IMR-90 (cell line): ENCODE results near the gene LY6G5C. TPM values are rescaled to one million over a fixed set of nuclear protein-coding genes. Genes with fewer than 3 reads are reported as not detected.

Source experiments
- ATAC-seq: fragments of 200-7000 bp; cut with Tn5 transposase; 2 replicates; pipeline ENCODE4 v1.9.1; 2020; ENCODE audit warnings: low read depth, mild to moderate bottlenecking, moderate library complexity
- BruUV-seq: library from RNA; stranded (reverse); fragments of 400-500 nt; replicated peaks from 2 replicates; lab custom pipeline; 2021; lab: Mats Ljungman, UMichigan
- CTCF ChIA-PET: fragments of 300-600 bp; formaldehyde crosslinking; extraction: SDS; loops from one replicate; lab custom pipeline; 2021; ENCODE audit warnings: antibody characterized with exemption; lab: Yijun Ruan, JAX
- POLR2A ChIA-PET: fragments of 300-600 bp; sonication (Branson Sonifier 250); formaldehyde crosslinking; loops from one replicate; lab custom pipeline; 2022; ENCODE audit warnings: antibody characterized with exemption; ENCODE audit not compliant: unreplicated experiment; lab: Charles Lee
- DNase-seq: peaks from one replicate; pipeline ENCODE4 v3.0.0; 2013
- H2AFZ ChIP-seq: replicated peaks from 2 replicates; pipeline ENCODE3; 2013; ENCODE audit warnings: low read length, mild to moderate bottlenecking; ENCODE audit not compliant: poor library complexity
- H2AK5ac ChIP-seq: 2 replicates; pipeline ENCODE4 v1.6.1; 2013; ENCODE audit warnings: low read depth, low read length, inconsistent platforms
- H2AK9ac ChIP-seq: replicated peaks from 2 replicates; pipeline ENCODE3; 2013; ENCODE audit warnings: mild to moderate bottlenecking, low read depth, low read length, moderate library complexity; ENCODE audit not compliant: poor library complexity
- H2BK120ac ChIP-seq: 2 replicates; pipeline ENCODE4 v1.6.1; 2013; ENCODE audit warnings: low read depth, low read length, inconsistent platforms
- H2BK15ac ChIP-seq: 3 replicates; pipeline ENCODE4 v1.6.1; 2013; ENCODE audit warnings: low read depth, low read length, inconsistent platforms
- H2BK20ac ChIP-seq: 2 replicates; pipeline ENCODE4 v1.6.1; 2013; ENCODE audit warnings: low read depth, mild to moderate bottlenecking, inconsistent platforms, low read length, moderate library complexity
- H2BK5ac ChIP-seq: 2 replicates; pipeline ENCODE4 v1.6.1; 2013; ENCODE audit warnings: mild to moderate bottlenecking, low read depth, low read length, inconsistent platforms; ENCODE audit not compliant: poor library complexity, severe bottlenecking
- H3K14ac ChIP-seq: replicated peaks from 2 replicates; pipeline ENCODE4 v1.6.1; 2013; ENCODE audit warnings: low read depth, low read length, inconsistent platforms
- H3K18ac ChIP-seq: 2 replicates; pipeline ENCODE4 v1.6.1; 2013; ENCODE audit warnings: low read depth, low read length, control low read depth
- H3K23ac ChIP-seq: 2 replicates; pipeline ENCODE4 v1.6.1; 2013; ENCODE audit warnings: low read depth, low read length, inconsistent platforms
- H3K27ac ChIP-seq: 2 replicates; pipeline ENCODE4 v1.5.1; 2013; ENCODE audit warnings: mild to moderate bottlenecking, control low read depth, low read length; ENCODE audit not compliant: insufficient read depth
- H3K27me3 ChIP-seq: 2 replicates; pipeline ENCODE4 v1.6.1; 2013; ENCODE audit warnings: low read length; ENCODE audit not compliant: control insufficient read depth, insufficient read depth
- H3K36me3 ChIP-seq: 2 replicates; pipeline ENCODE4 v1.6.1; 2013; ENCODE audit warnings: low read length, mixed read lengths; ENCODE audit not compliant: control insufficient read depth, insufficient read depth
- H3K4ac ChIP-seq: 2 replicates; pipeline ENCODE4 v1.6.1; 2013; ENCODE audit warnings: low read depth, low read length, inconsistent platforms
- H3K4me1 ChIP-seq: 2 replicates; pipeline ENCODE4 v1.6.1; 2013; ENCODE audit warnings: low read length, mixed read lengths; ENCODE audit not compliant: control insufficient read depth, insufficient read depth
- H3K4me2 ChIP-seq: 2 replicates; pipeline ENCODE4 v1.6.1; 2013; ENCODE audit warnings: low read depth, mild to moderate bottlenecking, control low read depth, low read length, moderate library complexity
- H3K4me3 ChIP-seq: 2 replicates; pipeline ENCODE4 v1.5.1; 2013; ENCODE audit warnings: low read depth, mild to moderate bottlenecking, control low read depth, low read length, moderate library complexity; ENCODE audit not compliant: insufficient read depth
- H3K56ac ChIP-seq: 2 replicates; pipeline ENCODE4 v1.6.1; 2013; ENCODE audit warnings: low read length, inconsistent platforms; ENCODE audit not compliant: insufficient read depth; ENCODE audit errors: extremely low read depth
- H3K79me1 ChIP-seq, 2 experiments: 2 replicates each; pipeline ENCODE4 v1.6.1; 2013; ENCODE audit warnings: low read length in 2 of 2, inconsistent platforms in 1 of 2, low read depth in 1 of 2
- H3K9ac ChIP-seq: 2 replicates; pipeline ENCODE4 v1.6.1; 2013; ENCODE audit warnings: low read depth, low read length, control low read depth
- H3K9me1 ChIP-seq: 2 replicates; pipeline ENCODE4 v1.6.1; 2013; ENCODE audit warnings: low read length, inconsistent platforms; ENCODE audit not compliant: insufficient read depth
- H3K9me3 ChIP-seq: 2 replicates; pipeline ENCODE4 v1.6.1; 2013; ENCODE audit warnings: low read length; ENCODE audit not compliant: control insufficient read depth, insufficient read depth
- H4K20me1 ChIP-seq: 2 replicates; pipeline ENCODE4 v1.6.1; 2013; ENCODE audit warnings: low read length, inconsistent platforms; ENCODE audit not compliant: insufficient read depth
- H4K5ac ChIP-seq: 2 replicates; pipeline ENCODE4 v1.6.1; 2013; ENCODE audit warnings: mild to moderate bottlenecking, low read depth, low read length, control low read depth
- H4K8ac ChIP-seq, 2 experiments: 2 replicates each; pipeline ENCODE4 v1.6.1; 2013; ENCODE audit warnings: low read depth in 2 of 2, low read length in 2 of 2, control low read depth in 1 of 2, inconsistent platforms in 1 of 2
- H4K91ac ChIP-seq: 2 replicates; pipeline ENCODE4 v1.6.1; 2013; ENCODE audit warnings: low read depth, low read length, inconsistent platforms; ENCODE audit not compliant: insufficient read depth
- BHLHE40 ChIP-seq: fragments of 150-350 bp; IDR thresholded peaks from 2 replicates; pipeline ENCODE4 v1.6.1; 2016; ENCODE audit warnings: mild to moderate bottlenecking, low read depth, low read length
- CEBPB ChIP-seq: IDR thresholded peaks from 2 replicates; pipeline ENCODE4 v1.6.1; 2012; ENCODE audit warnings: low read depth, low read length, improper control_type of control experiment
- CTCF ChIP-seq: conservative IDR thresholded peaks from 2 replicates; pipeline ENCODE4 v1.5.1; 2012; ENCODE audit warnings: mild to moderate bottlenecking, low read depth, low read length, improper control_type of control experiment
- ELK1 ChIP-seq: fragments of 150-350 bp; IDR thresholded peaks from 2 replicates; pipeline ENCODE4 v1.6.1; 2016; ENCODE audit warnings: low read depth, mild to moderate bottlenecking, low read length, moderate library complexity, borderline replicate concordance
- FOS ChIP-seq: fragments of 150-350 bp; IDR thresholded peaks from 2 replicates; pipeline ENCODE4 v1.6.1; 2016; ENCODE audit warnings: low read depth, low read length
- MAFK ChIP-seq: IDR thresholded peaks from 2 replicates; pipeline ENCODE4 v1.6.1; 2012; ENCODE audit warnings: low read depth, low read length, improper control_type of control experiment
- POLR2A ChIP-seq: IDR thresholded peaks from 2 replicates; pipeline ENCODE4 v1.6.1; 2012; ENCODE audit warnings: mild to moderate bottlenecking, low read depth, low read length
- RCOR1 ChIP-seq: IDR thresholded peaks from 2 replicates; pipeline ENCODE4 v1.6.1; 2012; ENCODE audit warnings: mild to moderate bottlenecking, low read length, improper control_type of control experiment; ENCODE audit not compliant: insufficient replicate concordance
- RFX5 ChIP-seq: IDR thresholded peaks from 2 replicates; pipeline ENCODE4 v1.8.0; 2012; ENCODE audit warnings: low read depth, mild to moderate bottlenecking, low read length, moderate library complexity
- USF2 ChIP-seq: fragments of 150-350 bp; IDR thresholded peaks from 2 replicates; pipeline ENCODE4 v1.6.1; 2017; ENCODE audit warnings: mild to moderate bottlenecking, antibody characterized with exemption, low read length, low read depth
- WGBS, 2 experiments: methylation state at CpG; one replicate each; pipeline versions ENCODE4 v1.1.5 to v1.1.7; 2013; ENCODE audit warnings: missing lambda C conversion rate in 2 of 2; ENCODE audit not compliant: insufficient read length in 1 of 2; ENCODE audit errors: extremely low coverage in 2 of 2; 5-methylcytosine and 5-hydroxymethylcytosine counted together
- dilution Hi-C: fragments of 300-500 bp; cut with HindIII; formaldehyde crosslinking; loops from one replicate; pipeline ENCODE4 v1.14.3; 2018; ENCODE audit warnings: low sequenced_read_pairs; ENCODE audit not compliant: unreplicated experiment
- in situ Hi-C: fragments of 300-500 bp; cut with MboI; formaldehyde crosslinking; loops from 3 replicates; pipeline ENCODE4 v1.14.3; 2019; ENCODE audit warnings: low sequenced_read_pairs, inconsistent platforms, mixed read lengths
- intact Hi-C: fragments of 100-400 bp; cut with micrococcal nuclease; formaldehyde crosslinking; loops from 2 replicates; pipeline ENCODE4 v1.10.0; 2022
- polyA plus RNA-seq, 3 experiments: library from polyadenylated mRNA; depleted of rRNA; stranded (reverse); fragments of >200 nt; gene quantifications; 2 replicates each; pipeline ENCODE4 v1.2.3, GENCODE V29; 2012; ENCODE audit warnings: low replicate concordance in 1 of 3
- total RNA-seq: library from RNA; depleted of rRNA; stranded (reverse); fragments of >200 nt; gene quantifications from 2 replicates; pipeline ENCODE4 v1.2.3, GENCODE V29; 2012

The LY6G5C gene
- total and polyA plus RNA-seq, 2 of the 4 experiments (the other 2 are of a cell fraction) = 0.18 to 2.0 TPM

DNA sequence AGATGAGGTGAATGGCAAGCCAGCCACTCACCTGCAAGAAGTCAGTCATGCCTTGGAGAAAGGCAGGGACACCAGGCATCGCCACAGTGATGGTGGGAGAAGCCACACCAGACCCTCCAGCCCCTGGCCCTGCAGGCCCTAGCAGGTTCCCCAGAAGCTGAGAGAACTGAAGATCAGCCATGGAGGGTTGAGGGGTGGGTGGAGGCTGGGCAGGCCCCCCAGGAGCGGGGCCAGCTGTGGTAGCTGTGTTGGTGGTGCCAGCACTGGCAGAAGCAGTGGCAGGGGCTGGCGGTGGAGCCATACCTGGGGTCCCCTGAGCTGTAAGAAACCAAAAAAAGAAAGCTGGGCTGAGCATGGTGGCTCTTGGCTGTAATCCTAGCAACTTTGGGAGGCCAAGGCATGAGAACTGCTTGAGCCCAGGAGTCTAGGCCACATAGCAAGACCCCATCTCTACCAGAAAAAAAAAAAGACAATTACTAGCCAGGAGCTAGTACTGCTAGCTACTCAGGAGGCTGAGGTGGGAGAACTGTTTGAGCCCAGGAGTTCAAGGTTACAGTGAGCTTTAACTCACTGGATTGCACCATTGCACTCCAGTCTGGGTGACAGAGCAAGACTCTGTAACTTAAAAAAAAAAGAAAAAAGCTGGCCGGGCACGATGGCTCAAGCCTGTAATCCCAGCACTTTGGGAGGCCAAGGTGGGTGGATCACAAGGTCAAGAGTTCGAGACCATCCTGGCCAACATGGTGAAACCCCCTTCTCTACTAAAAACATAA is 37.9 kb downstream of the LY6G5C start:
- H2BK20ac ChIP-seq = no peak overlapping the region
- ATAC-seq = no peak
- no peaks in the 10 kb centered on the region for H3K27me3 ChIP-seq
- H3K4me3 ChIP-seq = no peak overlapping the region
- in situ Hi-C loops (no loop called here), intact Hi-C loops (no loop called here), dilution Hi-C loops (no loop called here)
- BruUV-seq = no TSS peak
- H2AFZ ChIP-seq = no peak overlapping the region
- H4K91ac ChIP-seq = no peak overlapping the region
- no peak overlapping the region for H3K23ac ChIP-seq
- no peaks in the 10 kb centered on the region; the same call in 1 of the 2 replicates for H3K4me1 ChIP-seq
- H2BK5ac ChIP-seq = no peak overlapping the region
- H3K79me1 ChIP-seq = peaks cover 10 to 12% of the 10 kb centered on the region in 2 experiments; a peak in 2 of 4 replicates
- WGBS, 2 experiments = 90% methylated on average over 2 of the region's 6 CpGs; no CpG with 5 or more reads in 1 of the 2 experiments
- H3K18ac ChIP-seq = no peak overlapping the region
- H2AK5ac ChIP-seq = no peak overlapping the region
- CTCF ChIA-PET = no interaction called here
- H4K20me1 ChIP-seq = peaks cover 6% of the 10 kb centered on the region; the same call in 1 of the 2 replicates
- H3K27ac ChIP-seq = no peak overlapping the region
- 0 out of 2 replicates have a peak, but pooled peaks cover 3% of the 10 kb centered on the region for H3K9me1 ChIP-seq
- POLR2A ChIA-PET = no interaction called here
- no peak overlapping the region for H2BK120ac ChIP-seq
- H3K9me3 ChIP-seq = no peaks in the 10 kb centered on the region
- H3K4me2 ChIP-seq = no peak overlapping the region
- H3K56ac ChIP-seq = no peak overlapping the region
- DNase-seq = no peak
- no peak overlapping the region for H4K8ac ChIP-seq
- no peak overlapping the region for H2AK9ac ChIP-seq
- no peak overlapping the region for H2BK15ac ChIP-seq
- H3K9ac ChIP-seq = no peak overlapping the region
- H3K14ac ChIP-seq = no peak overlapping the region
- no peak overlapping the region for H3K4ac ChIP-seq
- peaks cover 78% of the 10 kb centered on the region for H3K36me3 ChIP-seq
- TF ChIP-seq POLR2A (no peak), USF2 (no peak), MAFK (no peak), RFX5 (no peak), FOS (no peak), ELK1 (no peak), CEBPB (no peak), BHLHE40 (no peak), RCOR1 (no peak), CTCF (no peak)
- H4K5ac ChIP-seq = no peak overlapping the region
